Neural cell (in vitro differentiated cells): ENCODE results near the gene RPLP2. TPM values are rescaled to one million over a fixed set of nuclear protein-coding genes. Genes with fewer than 3 reads are reported as not detected.
A peak's percentile ranks its signal among the peaks of the same experiment; 100 is the strongest.

Experiments used
- H2AFZ ChIP-seq: fragments of 200-600, 300-800 bp; sonication (generic), shearing (Covaris generic); 2 replicates; pipeline ENCODE4 v1.6.0; 2014; ENCODE audit warnings: low read depth, mild to moderate bottlenecking, antibody characterized with exemption, low read length, moderate library complexity
- H3F3A ChIP-seq: fragments of 200-600 bp; shearing (Covaris generic); 2 replicates; pipeline ENCODE4 v1.6.1; 2016; ENCODE audit warnings: mild to moderate bottlenecking, moderate library complexity, mixed read lengths, antibody characterized with exemption, low read length; ENCODE audit not compliant: insufficient read depth, poor library complexity, severe bottlenecking
- H3K27ac ChIP-seq: fragments of 200-600, 300-800 bp; sonication (generic), shearing (Covaris generic); 2 replicates; pipeline ENCODE4 v1.5.1; 2014; ENCODE audit warnings: mild to moderate bottlenecking, low read length, moderate library complexity
- H3K27me3 ChIP-seq: fragments of 300-800, 200-600 bp; sonication (generic), shearing (Covaris generic); 2 replicates; pipeline ENCODE4 v1.6.0; 2014; ENCODE audit warnings: mild to moderate bottlenecking, low read depth, low read length, moderate library complexity; ENCODE audit not compliant: insufficient read depth
- H3K36me3 ChIP-seq: fragments of 300-800, 200-600 bp; sonication (generic), shearing (Covaris generic); 2 replicates; pipeline ENCODE4 v1.5.1; 2014; ENCODE audit warnings: mild to moderate bottlenecking, antibody characterized with exemption, low read length, moderate library complexity; ENCODE audit not compliant: insufficient read depth
- H3K4me2 ChIP-seq: fragments of 300-800, 200-600 bp; sonication (generic), shearing (Covaris generic); 2 replicates; pipeline ENCODE4 v1.6.0; 2014; ENCODE audit warnings: mild to moderate bottlenecking, low read length
- H3K4me3 ChIP-seq: fragments of 300-800, 200-600 bp; sonication (generic), shearing (Covaris generic); 2 replicates; pipeline ENCODE4 v1.5.1; 2014; ENCODE audit warnings: mild to moderate bottlenecking, low read length, moderate library complexity
- H3K79me2 ChIP-seq: fragments of 200-600 bp; shearing (Covaris generic); replicated peaks from 2 replicates; pipeline ENCODE4 v1.6.0; 2014; ENCODE audit warnings: mild to moderate bottlenecking, low read length, moderate library complexity; ENCODE audit not compliant: insufficient read depth
- H3K9ac ChIP-seq: fragments of 300-800, 200-600 bp; sonication (generic), shearing (Covaris generic); 2 replicates; pipeline ENCODE4 v1.6.1; 2016; ENCODE audit warnings: mild to moderate bottlenecking, low read length, mixed read lengths
- H3K9me2 ChIP-seq: fragments of 200-600 bp; shearing (Covaris generic); 2 replicates; pipeline ENCODE4 v1.6.1; 2016; ENCODE audit warnings: mild to moderate bottlenecking, low read length, mixed read lengths; ENCODE audit not compliant: insufficient read depth
- H3K9me3 ChIP-seq: fragments of 200-600, 300-800 bp; sonication (generic), shearing (Covaris generic); 2 replicates; pipeline ENCODE4 v1.6.1; 2016; ENCODE audit warnings: mild to moderate bottlenecking, mixed run types, low read length, moderate library complexity, mixed read lengths
- H4K20me1 ChIP-seq: fragments of 200-600 bp; shearing (Covaris generic); 2 replicates; pipeline ENCODE4 v1.6.1; 2016; ENCODE audit warnings: mild to moderate bottlenecking, mixed run types; ENCODE audit not compliant: insufficient read depth
- CTCF ChIP-seq: fragments of 450-650 bp; IDR thresholded peaks from 2 replicates; pipeline ENCODE4 v1.5.1; 2014; ENCODE audit warnings: antibody characterized with exemption, mild to moderate bottlenecking, moderate library complexity; ENCODE audit not compliant: poor library complexity, severe bottlenecking
- EP300 ChIP-seq: fragments of 450-650 bp; conservative IDR thresholded peaks from 2 replicates; pipeline ENCODE4 v1.6.1; 2014; ENCODE audit warnings: antibody characterized with exemption, mild to moderate bottlenecking, moderate library complexity; ENCODE audit not compliant: poor library complexity, severe bottlenecking
- EZH2 ChIP-seq: fragments of 200-600, 300-800 bp; shearing (Covaris generic), sonication (generic); IDR thresholded peaks from 2 replicates; pipeline ENCODE4 v1.6.1; 2014; ENCODE audit warnings: antibody characterized with exemption, low read length, borderline replicate concordance, mild to moderate bottlenecking; ENCODE audit not compliant: insufficient read depth, poor library complexity, severe bottlenecking
- MXI1 ChIP-seq: fragments of 450-650 bp; conservative IDR thresholded peaks from 2 replicates; pipeline ENCODE4 v1.6.1; 2014; ENCODE audit warnings: antibody characterized with exemption, mild to moderate bottlenecking; ENCODE audit not compliant: poor library complexity, severe bottlenecking
- POLR2AphosphoS5 ChIP-seq: IDR thresholded peaks from 2 replicates; pipeline ENCODE4 v1.6.1; 2012
- RAD21 ChIP-seq: fragments of 450-650 bp; conservative IDR thresholded peaks from 2 replicates; pipeline ENCODE4 v1.6.1; 2014; ENCODE audit warnings: antibody characterized with exemption, mild to moderate bottlenecking, moderate library complexity
- REST ChIP-seq: IDR thresholded peaks from 2 replicates; pipeline ENCODE4 v1.6.1; 2012; ENCODE audit warnings: borderline replicate concordance
- SMC3 ChIP-seq: fragments of 450-650 bp; conservative IDR thresholded peaks from 2 replicates; pipeline ENCODE4 v1.6.1; 2014; ENCODE audit warnings: antibody characterized with exemption, mild to moderate bottlenecking, moderate library complexity; ENCODE audit not compliant: poor library complexity
- TAF1 ChIP-seq: IDR thresholded peaks from 2 replicates; pipeline ENCODE4 v1.6.1; 2012; ENCODE audit warnings: low read depth
- polyA plus RNA-seq: library from polyadenylated mRNA; depleted of rRNA; stranded (reverse); fragments of >200 nt; gene quantifications from 2 replicates; pipeline ENCODE4 v1.2.3, GENCODE V29; 2014

The RPLP2 gene
- polyA plus RNA-seq, 1 donor from 2014 or later = 147 TPM

DNA sequence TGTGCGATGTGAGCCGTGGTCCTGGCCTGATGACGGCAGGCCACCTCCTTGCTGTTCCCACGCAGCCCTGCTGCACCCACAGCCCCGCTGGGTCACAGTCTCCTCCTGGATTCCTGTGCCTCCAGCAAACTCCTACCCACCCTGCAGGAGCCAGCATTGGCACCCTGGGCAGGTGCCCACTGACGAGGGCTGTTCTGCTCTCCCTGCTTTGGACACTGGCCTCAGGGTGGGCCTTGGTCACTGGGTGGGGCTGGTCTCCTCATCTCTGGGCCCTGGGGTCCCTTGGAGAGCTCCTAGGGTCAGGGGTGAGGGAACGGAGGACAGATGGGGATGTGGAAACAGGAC, 45.5 kb downstream of the RPLP2 start:
- Histone ChIP-seq H3K79me2 (no peaks in the 10 kb centered on the region), H3F3A (no peaks in the 10 kb centered on the region), H3K4me3 (no peak overlapping the region), H3K36me3 (no peaks in the 10 kb centered on the region), H3K27ac (no peak overlapping the region), H3K9me3 (no peaks in the 10 kb centered on the region), H3K9ac (peak overlapping the region; percentile 53), H2AFZ (no peak overlapping the region), H4K20me1 (no peaks in the 10 kb centered on the region), H3K27me3 (peaks cover 5% of the 10 kb centered on the region), H3K9me2 (no peaks in the 10 kb centered on the region), H3K4me2 (no peak overlapping the region)
- TF ChIP-seq EP300 (no peak), SMC3 (no peak), REST (no peak), MXI1 (no peak), CTCF (no peak), POLR2AphosphoS5 (no peak)

DNA sequence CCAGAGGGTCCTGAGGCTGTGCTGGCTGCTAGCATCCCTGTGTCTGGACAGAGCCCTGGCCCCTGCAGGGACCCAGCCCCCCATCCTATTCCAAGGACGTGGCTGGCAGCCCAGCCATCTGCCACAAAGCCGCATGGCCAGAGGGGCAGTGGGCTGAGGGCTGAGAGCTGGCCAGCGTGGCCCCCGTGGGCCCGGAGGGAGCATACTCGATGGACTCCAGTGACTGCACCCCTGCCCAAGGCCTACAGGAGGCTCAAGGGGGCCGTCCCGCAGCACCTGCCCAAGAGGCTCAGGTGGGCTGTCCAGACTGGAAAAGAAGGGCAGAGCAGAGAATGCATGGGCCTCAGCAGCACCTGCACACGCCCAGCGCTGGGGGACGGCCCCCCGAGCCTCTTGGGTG, 46.0 kb downstream of the RPLP2 start:
- Histone ChIP-seq H3K9me2 (no peaks in the 10 kb centered on the region), H3K36me3 (no peaks in the 10 kb centered on the region), H3K27me3 (peaks cover under 1% of the 10 kb centered on the region), H3K27ac (no peak overlapping the region), H2AFZ (no peak overlapping the region), H3K4me3 (peak overlapping the region; percentile 30), H3K79me2 (no peaks in the 10 kb centered on the region), H4K20me1 (no peaks in the 10 kb centered on the region), H3F3A (no peaks in the 10 kb centered on the region), H3K9ac (no peak overlapping the region), H3K9me3 (no peaks in the 10 kb centered on the region), H3K4me2 (no peak overlapping the region)
- no peak for TF ChIP-seq CTCF
- TF ChIP-seq RAD21 = no peak
- no peak for TF ChIP-seq SMC3
- TF ChIP-seq REST = no peak
- no peak for TF ChIP-seq POLR2AphosphoS5
- no peak for TF ChIP-seq EZH2
- no peak for TF ChIP-seq TAF1
- TF ChIP-seq EP300 = no peak
